MCF 10A (cell line): ENCODE measurements around the gene PPP1CC. TPM values are rescaled to one million over a fixed set of nuclear protein-coding genes. Genes with fewer than 3 reads are reported as not detected.
"Not testable (repeated sequence)": the region's sequence is repeated elsewhere in the genome, so short reads cannot be mapped to it uniquely, and the experiment has no call there.

ENCODE experiments used
- BruUV-seq: library from RNA; stranded (reverse); fragments of 400-500 nt; replicated peaks from 2 replicates; lab custom pipeline; 2021; lab: Mats Ljungman, UMichigan
- CTCF ChIA-PET: fragments of 300-600 bp; sonication (Branson Sonifier 250); formaldehyde crosslinking; extraction: SDS; loops from one replicate; lab custom pipeline; 2021; ENCODE audit warnings: antibody characterized with exemption, inconsistent platforms; lab: Yijun Ruan, JAX
- POLR2A ChIA-PET: fragments of 300-600, 350-650 bp; sonication (Branson Sonifier 250); formaldehyde crosslinking; extraction: SDS; loops from one replicate; lab custom pipeline; 2020; ENCODE audit warnings: antibody characterized with exemption, inconsistent platforms; lab: Yijun Ruan, JAX
- DNase-seq: peaks from one replicate; pipeline ENCODE4 v3.0.0-alpha.2; 2018; ENCODE audit not compliant: unreplicated experiment
- H3K27ac Mint-ChIP-seq: one replicate; pipeline ENCODE4 v1.8.0; 2022; ENCODE audit warnings: mild to moderate bottlenecking, low read depth, mixed read lengths; ENCODE audit not compliant: unreplicated experiment
- H3K27me3 Mint-ChIP-seq: one replicate; pipeline ENCODE4 v1.8.0; 2022; ENCODE audit warnings: mixed read lengths; ENCODE audit not compliant: insufficient read depth, unreplicated experiment
- H3K36me3 Mint-ChIP-seq: one replicate; pipeline ENCODE4 v1.8.0; 2022; ENCODE audit warnings: mild to moderate bottlenecking, moderate library complexity, mixed read lengths; ENCODE audit not compliant: insufficient read depth, unreplicated experiment
- H3K4me1 Mint-ChIP-seq: one replicate; pipeline ENCODE4 v1.8.0; 2022; ENCODE audit warnings: mixed read lengths; ENCODE audit not compliant: insufficient read depth, unreplicated experiment
- H3K4me3 Mint-ChIP-seq: one replicate; pipeline ENCODE4 v1.8.0; 2022; ENCODE audit warnings: mild to moderate bottlenecking, moderate library complexity, mixed read lengths; ENCODE audit not compliant: unreplicated experiment
- H3K9me3 Mint-ChIP-seq: one replicate; pipeline ENCODE4 v1.8.0; 2022; ENCODE audit warnings: mixed read lengths; ENCODE audit not compliant: unreplicated experiment
- CTCF ChIP-seq: fragments of 200-600 bp; IDR thresholded peaks from one replicate; pipeline ENCODE4 v1.8.0; 2022; ENCODE audit warnings: antibody characterized with exemption, mild to moderate bottlenecking; ENCODE audit not compliant: unreplicated experiment
- intact Hi-C: fragments of 100-400 bp; cut with micrococcal nuclease; formaldehyde crosslinking; loops from 2 replicates; pipeline ENCODE4 v1.14.1; 2022
- total RNA-seq: library from RNA; stranded (reverse); gene quantifications from 2 replicates; pipeline ENCODE4 v1.2.3, GENCODE V29; 2022

PPP1CC gene
- total RNA-seq, 1 experiment from 2014 or later: 94.6 TPM

GRCh38 chr12:110768960-110769359 lies 26.3 kb upstream of the PPP1CC start:
- POLR2A ChIA-PET: no interaction called here
- Mint-ChIP-seq H3K9me3 (no peaks in the 10 kb centered on the region), H3K4me1 (no peaks in the 10 kb centered on the region), H3K27me3 (no peaks in the 10 kb centered on the region), H3K4me3 (no peak overlapping the region), H3K36me3 (peaks cover 4% of the 10 kb centered on the region), H3K27ac (no peak overlapping the region)
- DNase-seq: no peak
- CTCF ChIA-PET: interaction anchor here (0.6 kb wide), 2 partner anchors 30 to 617 kb away, joined by 3 read pairs; no protein-coding TSS in a partner anchor
- no peak for TF ChIP-seq CTCF
- intact Hi-C loops: no loop called here
- BruUV-seq: no TSS peak

- BruUV-seq: no TSS peak
- Mint-ChIP-seq H3K9me3 (no peaks in the 10 kb centered on the region), H3K36me3 (peaks cover 4% of the 10 kb centered on the region), H3K27ac (no peak overlapping the region), H3K4me1 (no peaks in the 10 kb centered on the region), H3K27me3 (no peaks in the 10 kb centered on the region), H3K4me3 (no peak overlapping the region)
- ChIA-PET POLR2A (no interaction called here), CTCF (interaction anchor here (0.6 kb wide), 2 partner anchors 30 to 256 kb away, joined by 3 to 4 read pairs; no protein-coding TSS in a partner anchor)
- no peak for TF ChIP-seq CTCF
- intact Hi-C loops: no loop called here
- no peak for DNase-seq
These were observed 25.2 kb upstream of the PPP1CC start for GRCh38 chr12:110767863-110768262.

- Mint-ChIP-seq H3K9me3 (no peaks in the 10 kb centered on the region), H3K36me3 (peaks cover 3% of the 10 kb centered on the region), H3K4me3 (no peak overlapping the region), H3K4me1 (no peaks in the 10 kb centered on the region), H3K27ac (no peak overlapping the region), H3K27me3 (no peaks in the 10 kb centered on the region)
- TF ChIP-seq CTCF: no peak
- ChIA-PET POLR2A (no interaction called here), CTCF (no interaction called here)
- BruUV-seq: no TSS peak
- intact Hi-C loops: no loop called here
- DNase-seq: peak; percentile 21
These were observed 23.8 kb upstream of the PPP1CC start for GRCh38 chr12:110766311-110767154.

GRCh38 chr12:110765572-110765971 lies 22.9 kb upstream of the PPP1CC start:
- H3K4me1 Mint-ChIP-seq, DNase-seq, H3K9me3 Mint-ChIP-seq, H3K36me3 Mint-ChIP-seq, BruUV-seq, intact Hi-C loops, H3K27ac Mint-ChIP-seq, POLR2A ChIA-PET, H3K4me3 Mint-ChIP-seq, H3K27me3 Mint-ChIP-seq: not testable (repeated sequence)
- CTCF ChIA-PET: interaction anchor here (0.6 kb wide), 1 partner anchor 62 kb away, joined by 3 read pairs; no protein-coding TSS in a partner anchor
